Activated CD8-positive, alpha-beta memory T cell treated with anti-CD3 and anti-CD28 coated beads for 36 hours (primary cell): Measurements from ENCODE around the gene TMEM164. TPM values are rescaled to one million over a fixed set of nuclear protein-coding genes. Genes with fewer than 3 reads are reported as not detected.

Source experiments
- CTCF ChIA-PET: fragments of 350-600 bp; sonication (Branson Sonifier 250); formaldehyde crosslinking; loops from one replicate; lab custom pipeline; 2021; ENCODE audit warnings: antibody characterized with exemption; lab: Charles Lee
- POLR2A ChIA-PET: fragments of 350-600 bp; sonication (Branson Sonifier 250); formaldehyde crosslinking; loops from one replicate; lab custom pipeline; 2021; ENCODE audit warnings: antibody characterized with exemption; lab: Charles Lee
- total RNA-seq, 2 experiments: library from RNA; stranded (reverse); gene quantifications; one replicate each; pipeline ENCODE4 v1.2.3, GENCODE V29; 2021

Gene TMEM164
- total RNA-seq, 2 experiments from 2014 or later, result 11.0 to 13.5 TPM

GRCh38 chrX:110032534-110033147 is 29.7 kb downstream of the TMEM164 start:
- CTCF ChIA-PET, result no interaction called here

GRCh38 chrX:110034036-110034435 is 31.1 kb downstream of the TMEM164 start:
- POLR2A ChIA-PET, result no interaction called here
- CTCF ChIA-PET, result no interaction called here

More at GRCh38 chrX:110032534-110033147, 29.7 kb downstream of the TMEM164 start:
- POLR2A ChIA-PET, result no interaction called here

- POLR2A ChIA-PET, result no interaction called here
- CTCF ChIA-PET, result interaction anchor here (1.0 kb wide), 1 partner anchor 371 kb away, joined by 3 read pairs; no protein-coding TSS in a partner anchor
These were observed 33.5 kb downstream of the TMEM164 start for GRCh38 chrX:110036162-110037033.

GRCh38 chrX:110037178-110037577 is 34.3 kb downstream of the TMEM164 start:
- POLR2A ChIA-PET, result interaction anchor here (0.6 kb wide), 1 partner anchor 1506 kb away, joined by 4 read pairs; no protein-coding TSS in a partner anchor
- CTCF ChIA-PET, result interaction anchor here (1.0 kb wide), 1 partner anchor 371 kb away, joined by 3 read pairs; no protein-coding TSS in a partner anchor

GRCh38 chrX:110038900-110039299 is 36.0 kb downstream of the TMEM164 start:
- CTCF ChIA-PET, result no interaction called here
- POLR2A ChIA-PET, result no interaction called here

- ChIA-PET CTCF (no interaction called here), POLR2A (no interaction called here)
These were observed 39.1 kb downstream of the TMEM164 start for GRCh38 chrX:110041980-110042379.

- ChIA-PET POLR2A (no interaction called here), CTCF (no interaction called here)
These were observed 39.6 kb downstream of the TMEM164 start for GRCh38 chrX:110042496-110042895.

- CTCF ChIA-PET, result no interaction called here
- POLR2A ChIA-PET, result no interaction called here
These were observed 40.6 kb downstream of the TMEM164 start for GRCh38 chrX:110043506-110043905.

- CTCF ChIA-PET, result interaction anchor here (0.7 to 1.1 kb wide), 2 partner anchors 154 to 240 kb away, joined by 4 read pairs; no protein-coding TSS in a partner anchor
- POLR2A ChIA-PET, result interaction anchor here (0.7 kb wide), 1 partner anchor 745 kb away, joined by 7 read pairs; no protein-coding TSS in a partner anchor
These were observed 41.7 kb downstream of the TMEM164 start for GRCh38 chrX:110044346-110045249.

GRCh38 chrX:110045421-110045820 is 42.5 kb downstream of the TMEM164 start:
- POLR2A ChIA-PET, result no interaction called here
- CTCF ChIA-PET, result no interaction called here

- ChIA-PET CTCF (no interaction called here), POLR2A (no interaction called here)
These were observed 43.1 kb downstream of the TMEM164 start for GRCh38 chrX:110046001-110046400.

- ChIA-PET CTCF (no interaction called here), POLR2A (no interaction called here)
These were observed 44.1 kb downstream of the TMEM164 start for GRCh38 chrX:110046971-110047370.

GRCh38 chrX:110049096-110049495 is 46.2 kb downstream of the TMEM164 start:
- CTCF ChIA-PET, result interaction anchor here (1.2 kb wide), 1 partner anchor 334 kb away, joined by 3 read pairs; no protein-coding TSS in a partner anchor
- POLR2A ChIA-PET, result no interaction called here

GRCh38 chrX:110050386-110050785 is 47.5 kb downstream of the TMEM164 start:
- POLR2A ChIA-PET, result no interaction called here
- CTCF ChIA-PET, result interaction anchor here (1.2 kb wide), 1 partner anchor 333 kb away, joined by 3 read pairs; no protein-coding TSS in a partner anchor

GRCh38 chrX:110050901-110051300 is 48.0 kb downstream of the TMEM164 start:
- ChIA-PET POLR2A (no interaction called here), CTCF (interaction anchor here (0.7 kb wide), 1 partner anchor 48 kb away, joined by 3 read pairs; the partner anchor contains the start of gene TMEM164)

GRCh38 chrX:110051559-110051958 is 48.6 kb downstream of the TMEM164 start:
- ChIA-PET CTCF (interaction anchor here (0.7 kb wide), 1 partner anchor 49 kb away, joined by 3 read pairs; the partner anchor contains the start of gene TMEM164), POLR2A (no interaction called here)

- CTCF ChIA-PET, result no interaction called here
These were observed 49.4 kb downstream of the TMEM164 start for GRCh38 chrX:110052303-110052702.

GRCh38 chrX:110053453-110053852 is 50.5 kb downstream of the TMEM164 start:
- POLR2A ChIA-PET, result no interaction called here
- CTCF ChIA-PET, result no interaction called here

More at GRCh38 chrX:110052303-110052702, 49.4 kb downstream of the TMEM164 start:
- POLR2A ChIA-PET, result no interaction called here

GRCh38 chrX:110055616-110056015 is 52.7 kb downstream of the TMEM164 start:
- ChIA-PET POLR2A (no interaction called here), CTCF (no interaction called here)
